HepG2 (cell line): ENCODE measurements around the gene ERMP1. TPM values are rescaled to one million over a fixed set of nuclear protein-coding genes. Genes with fewer than 3 reads are reported as not detected.

Experiments used
- ATAC-seq: fragments of 200-7000 bp; cut with Tn5 transposase; 3 replicates; pipeline ENCODE4 v1.9.1; 2020; ENCODE audit warnings: mild to moderate bottlenecking, moderate library complexity
- BruUV-seq: library from RNA; stranded (reverse); fragments of 400-500 nt; replicated peaks from 2 replicates; lab custom pipeline; 2021; lab: Mats Ljungman, UMichigan
- CTCF ChIA-PET: fragments of 300-600 bp; formaldehyde crosslinking; extraction: SDS; loops from one replicate; lab custom pipeline; 2021; ENCODE audit warnings: low total read pairs, inconsistent platforms, low intra/inter-chr PET ratio; lab: Yijun Ruan, JAX
- POLR2A ChIA-PET: fragments of 350-600 bp; sonication (Branson Sonifier 250); formaldehyde crosslinking; loops from one replicate; lab custom pipeline; 2020; ENCODE audit warnings: antibody characterized with exemption, inconsistent platforms; lab: Yijun Ruan, JAX
- DNase-seq: peaks from one replicate; pipeline ENCODE4 v3.0.0-alpha.2; 2015; ENCODE audit warnings: low spot score
- FAIRE-seq: peaks from 3 replicates; lab custom pipeline; 2011; peaks lifted over from hg19 to GRCh38; lab: Jason Lieb, UNC
- H2AFZ ChIP-seq: one replicate; pipeline ENCODE4 v1.6.1; 2011; ENCODE audit warnings: low read length, inconsistent platforms
- H3K27ac ChIP-seq: fragments of 300-600 bp; 3 replicates; pipeline ENCODE4 v1.8.0; 2011; ENCODE audit warnings: mixed run types, mild to moderate bottlenecking, mixed read lengths, low read length, inconsistent platforms; ENCODE audit not compliant: insufficient read depth; ENCODE audit errors: extremely low read length
- H3K27me3 ChIP-seq, 2 experiments: fragments of 200-600 bp in 1 of 2; 2 replicates in 1 of 2; 3 replicates in 1 of 2; pipeline versions ENCODE4 v1.6.0 to v1.8.0; 2011; ENCODE audit warnings: low read length in 2 of 2, mild to moderate bottlenecking in 2 of 2, moderate library complexity in 2 of 2, inconsistent platforms in 1 of 2; ENCODE audit not compliant: insufficient read depth in 2 of 2, control insufficient read depth in 1 of 2
- H3K36me3 ChIP-seq, 2 experiments: fragments of 200-600 bp in 1 of 2; replicated peaks in 1 of 2; 2 replicates in 1 of 2; 3 replicates in 1 of 2; pipeline versions ENCODE4 v1.5.1 to v1.8.0; 2011; ENCODE audit warnings: low read length in 2 of 2, inconsistent platforms in 1 of 2; ENCODE audit not compliant: insufficient read depth in 2 of 2, control insufficient read depth in 1 of 2
- H3K4me1 ChIP-seq: 2 replicates; pipeline ENCODE4 v1.5.1; 2012; ENCODE audit warnings: low read length, inconsistent platforms; ENCODE audit not compliant: insufficient read depth
- H3K4me2 ChIP-seq: 2 replicates; pipeline ENCODE4 v1.6.0; 2011; ENCODE audit warnings: low read depth, low read length, inconsistent platforms
- H3K4me3 ChIP-seq, 3 experiments: fragments of 200-600 bp in 1 of 3; sonication (generic), shearing (Covaris generic) in 1 of 3; replicated peaks in 1 of 3; 2 replicates each; pipeline ENCODE4 v1.5.1; 2011 to 2016; ENCODE audit warnings: low read length in 3 of 3, inconsistent platforms in 2 of 3, low read depth in 2 of 3, mild to moderate bottlenecking in 2 of 3, control low read depth in 1 of 3, mixed read lengths in 1 of 3; ENCODE audit not compliant: insufficient read depth in 1 of 3
- H3K79me2 ChIP-seq: one replicate; pipeline ENCODE4 v1.6.1; 2011; ENCODE audit warnings: low read length, inconsistent platforms; ENCODE audit not compliant: insufficient read depth
- H3K9ac ChIP-seq: 2 replicates; pipeline ENCODE4 v1.6.0; 2011; ENCODE audit warnings: mild to moderate bottlenecking, low read depth, low read length, inconsistent platforms; ENCODE audit not compliant: insufficient read depth
- H3K9me3 ChIP-seq: 2 replicates; pipeline ENCODE4 v1.5.1; 2012; ENCODE audit warnings: mild to moderate bottlenecking, low read length
- H4K20me1 ChIP-seq: 2 replicates; pipeline ENCODE4 v1.6.0; 2011; ENCODE audit warnings: inconsistent platforms, mild to moderate bottlenecking, low read length, moderate library complexity; ENCODE audit not compliant: insufficient read depth
- HOXD1 ChIP-seq: sonication (generic); formaldehyde crosslinking; IDR thresholded peaks from 2 replicates; pipeline ENCODE4 v1.5.0; 2020; ENCODE audit warnings: missing genetic modification reagents
- LRRFIP1 ChIP-seq: sonication (generic); formaldehyde crosslinking; conservative IDR thresholded peaks from 2 replicates; pipeline ENCODE4 v1.4.0; 2020; ENCODE audit warnings: missing genetic modification reagents
- SATB2 ChIP-seq: sonication (generic); formaldehyde crosslinking; IDR thresholded peaks from 2 replicates; pipeline ENCODE4 v1.5.0; 2020; ENCODE audit warnings: missing genetic modification reagents
- ZFY ChIP-seq: sonication (generic); formaldehyde crosslinking; IDR thresholded peaks from 2 replicates; pipeline ENCODE4 v1.4.0; 2020; ENCODE audit warnings: missing genetic modification reagents
- ZNF138 ChIP-seq: sonication (generic); formaldehyde crosslinking; IDR thresholded peaks from 2 replicates; pipeline ENCODE4 v1.5.0; 2020; ENCODE audit warnings: mild to moderate bottlenecking, low read depth, missing genetic modification reagents
- ZNF562 ChIP-seq: sonication (generic); formaldehyde crosslinking; IDR thresholded peaks from 2 replicates; pipeline ENCODE4 v1.8.0; 2022; ENCODE audit warnings: missing genetic modification reagents, borderline replicate concordance
- ZNF607 ChIP-seq: sonication (generic); formaldehyde crosslinking; IDR thresholded peaks from 2 replicates; pipeline ENCODE4 v1.5.1; 2020; ENCODE audit warnings: missing genetic modification reagents, mild to moderate bottlenecking, borderline replicate concordance
- ZNF616 ChIP-seq: sonication (generic); formaldehyde crosslinking; IDR thresholded peaks from 2 replicates; pipeline ENCODE4 v1.5.0; 2020; ENCODE audit warnings: low read depth, mild to moderate bottlenecking, missing genetic modification reagents
- ZSCAN9 ChIP-seq: IDR thresholded peaks from 2 replicates; pipeline ENCODE4 v1.6.1; 2016; ENCODE audit warnings: borderline replicate concordance
- WGBS: methylation state at CpG from one replicate; pipeline ENCODE4 v1.1.6; 2017; ENCODE audit warnings: low lambda C conversion rate; 5-methylcytosine and 5-hydroxymethylcytosine counted together
- in situ Hi-C: cut with HindIII; loops from 2 replicates; pipeline ENCODE4 v1.10.0; 2017; ENCODE audit warnings: low pct_unique_long_range_greater_than_20kb; ENCODE audit not compliant: extremely low pct_ligation_motif_present
- intact Hi-C: fragments of 100-400 bp; cut with micrococcal nuclease; formaldehyde crosslinking; loops from one replicate; pipeline ENCODE4 v1.10.0; 2022; ENCODE audit not compliant: unreplicated experiment
- polyA plus RNA-seq, 8 experiments: library from polyadenylated mRNA; depleted of rRNA in 3 of 8; stranded (reverse) in 7 of 8; unstranded in 1 of 8; fragments of >200 nt; fragmentation: Illumina TruSeq in 4 of 8; extraction: Trizol in 4 of 8; gene quantifications; 2 replicates each; pipeline versions ENCODE4 v1.2.1 to v1.2.3, GENCODE V29; 2011 to 2016; ENCODE audit warnings: low read depth in 4 of 8, missing spikeins in 1 of 8, mixed read lengths in 1 of 8; ENCODE audit not compliant: insufficient read depth in 1 of 8
- total RNA-seq, 5 experiments: library from RNA; depleted of rRNA; stranded (reverse); fragments of >200 nt; fragmentation: Illumina TruSeq; extraction: Trizol; gene quantifications; 2 replicates each; pipeline ENCODE4 v1.2.3, GENCODE V29; 2016; ENCODE audit warnings: low read depth in 1 of 5
- TF ChIP-seq, protein P1 (sequence below): IDR thresholded peaks from 2 replicates; pipeline ENCODE4 v1.6.1; 2016

ERMP1 gene
- total and polyA plus RNA-seq, 2 of the 13 experiments (the other 11 are each of a cell fraction or from before 2014, with no cell fraction given) = 40.9 to 65.4 TPM

GRCh38 chr9:5749306-5749705 is 83.6 kb downstream of the ERMP1 start:
- ATAC-seq (no peak), DNase-seq (no peak), FAIRE-seq (no peak)
- Histone ChIP-seq H3K9ac (no peak overlapping the region), H3K36me3 (peaks cover 1 to 18% of the 10 kb centered on the region in 2 experiments; a peak in 2 of 5 replicates), H3K4me1 (peaks cover 13% of the 10 kb centered on the region), H3K4me2 (no peak overlapping the region), H3K27me3 (no peaks in the 10 kb centered on the region), H3K27ac (no peak overlapping the region), H4K20me1 (no peaks in the 10 kb centered on the region), H3K9me3 (no peaks in the 10 kb centered on the region), H3K4me3 (no peak overlapping the region), H2AFZ (no peak overlapping the region), H3K79me2 (no peaks in the 10 kb centered on the region)
- ChIA-PET POLR2A (no interaction called here), CTCF (no interaction called here)
- in situ Hi-C loops (no loop called here), intact Hi-C loops (no loop called here)
- WGBS = 98% methylated on average over 4 of the region's 4 CpGs
- BruUV-seq = no TSS peak
- TF ChIP-seq SATB2 (CRISPR knock-in tag) (no peak), ZSCAN9 (CRISPR knock-in tag) (no peak), ZFY (CRISPR knock-in tag) (no peak), LRRFIP1 (CRISPR knock-in tag) (no peak), ZNF607 (no peak), ZNF138 (CRISPR knock-in tag) (no peak), ZNF562 (CRISPR knock-in tag) (no peak), ZNF616 (CRISPR knock-in tag) (no peak), HOXD1 (no peak)
- TF ChIP-seq, protein P1, sequence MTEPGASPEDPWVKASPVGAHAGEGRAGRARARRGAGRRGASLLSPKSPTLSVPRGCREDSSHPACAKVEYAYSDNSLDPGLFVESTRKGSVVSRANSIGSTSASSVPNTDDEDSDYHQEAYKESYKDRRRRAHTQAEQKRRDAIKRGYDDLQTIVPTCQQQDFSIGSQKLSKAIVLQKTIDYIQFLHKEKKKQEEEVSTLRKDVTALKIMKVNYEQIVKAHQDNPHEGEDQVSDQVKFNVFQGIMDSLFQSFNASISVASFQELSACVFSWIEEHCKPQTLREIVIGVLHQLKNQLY (CRISPR knock-in tag) = no peak
